Esophagus squamous epithelium (tissue), 5 donors: ENCODE results near the gene RPS6KB2. TPM values are rescaled to one million over a fixed set of nuclear protein-coding genes. Genes with fewer than 3 reads are reported as not detected.
A peak's percentile ranks its signal among the peaks of the same experiment; 100 is the strongest.

ENCODE experiments used
- DNase-seq: peaks from one replicate; lab custom pipeline; 2025; lab: John Stamatoyannopoulos, UW
- H3K27ac ChIP-seq, 4 donors: fragments of 200-600 bp; sonication (generic); one replicate each; pipeline ENCODE4 v1.5.1; 2016 to 2019; ENCODE audit warnings: mild to moderate bottlenecking in 1 of 4
- H3K27me3 ChIP-seq, 4 donors: fragments of 200-600 bp; sonication (generic); 1 replicate in 3 of 4; 2 replicates in 1 of 4; pipeline versions ENCODE4 v1.5.1 to v1.6.0; 2017 to 2021; ENCODE audit warnings: antibody characterized with exemption in 1 of 4
- H3K36me3 ChIP-seq, 3 donors: fragments of 200-600 bp; sonication (generic); one replicate each; pipeline ENCODE4 v1.5.1; 2016 to 2019
- H3K4me1 ChIP-seq, 3 donors: fragments of 200-600 bp; sonication (generic); one replicate each; pipeline ENCODE4 v1.5.1; 2017 to 2019
- H3K4me3 ChIP-seq, 4 donors: fragments of 200-600 bp; sonication (generic); 1 replicate in 3 of 4; 2 replicates in 1 of 4; pipeline ENCODE4 v1.5.1; 2016 to 2019; ENCODE audit warnings: mild to moderate bottlenecking in 2 of 4, moderate library complexity in 1 of 4
- H3K9me3 ChIP-seq, 3 donors: fragments of 200-600 bp; sonication (generic); one replicate each; pipeline ENCODE4 v1.5.1; 2016 to 2019
- CTCF ChIP-seq, 6 experiments: fragments of 450-650 bp in 4 of 6; fragments of 200-600 bp in 2 of 6; sonication (generic) in 2 of 6; IDR thresholded peaks; one replicate each; pipeline ENCODE4 v1.5.1; 2016 to 2019; ENCODE audit warnings: antibody characterized with exemption in 6 of 6, mild to moderate bottlenecking in 4 of 6, moderate library complexity in 4 of 6
- POLR2A ChIP-seq, 4 donors: fragments of 450-650 bp; IDR thresholded peaks; one replicate each; pipeline ENCODE4 v1.6.1; 2017; ENCODE audit warnings: antibody characterized with exemption in 4 of 4, mild to moderate bottlenecking in 4 of 4, moderate library complexity in 3 of 4
- WGBS, 2 donors: methylation state at CpG; one replicate each; pipeline ENCODE4 v1.1.5; 2018; 5-methylcytosine and 5-hydroxymethylcytosine counted together
- intact Hi-C: fragments of 100-400 bp; cut with DNase I; formaldehyde crosslinking; loops from one replicate; pipeline ENCODE4 v1.15.0; 2022
- total RNA-seq, 4 donors: library from RNA; depleted of rRNA; stranded (reverse); fragments of >200 nt; gene quantifications; one replicate each; pipeline ENCODE4 v1.1.0, GENCODE V29; 2016
- donor health status: DM: yes; HTN: yes; CAD: no.

RPS6KB2 gene
- total RNA-seq, 4 donors from 2014 or later, result 67.5 to 121 (median 113) TPM

- Histone ChIP-seq H3K4me3 (no peak overlapping the region), H3K9me3 (no peaks in the 10 kb centered on the region), H3K27ac (no peak overlapping the region), H3K27me3 (no peaks in the 10 kb centered on the region), H3K36me3 (peaks cover 19 to 57% (median 27%) of the 10 kb centered on the region in 3 donors), H3K4me1 (peaks cover 18 to 73% (median 23%) of the 10 kb centered on the region in 3 donors)
- DNase-seq, result no peak
- 73 to 85% methylated on average over 3 to 4 of the region's 5 CpGs for WGBS, 2 donors
- TF ChIP-seq CTCF (IDR thresholded peaks at IDR 0.05) (no peak), POLR2A (IDR thresholded peaks at IDR 0.05) (no peak)
- intact Hi-C loops, result no loop called here
Measured at GRCh38 chr11:67393990-67394389, 34.3 kb upstream of the RPS6KB2 start.

DNA sequence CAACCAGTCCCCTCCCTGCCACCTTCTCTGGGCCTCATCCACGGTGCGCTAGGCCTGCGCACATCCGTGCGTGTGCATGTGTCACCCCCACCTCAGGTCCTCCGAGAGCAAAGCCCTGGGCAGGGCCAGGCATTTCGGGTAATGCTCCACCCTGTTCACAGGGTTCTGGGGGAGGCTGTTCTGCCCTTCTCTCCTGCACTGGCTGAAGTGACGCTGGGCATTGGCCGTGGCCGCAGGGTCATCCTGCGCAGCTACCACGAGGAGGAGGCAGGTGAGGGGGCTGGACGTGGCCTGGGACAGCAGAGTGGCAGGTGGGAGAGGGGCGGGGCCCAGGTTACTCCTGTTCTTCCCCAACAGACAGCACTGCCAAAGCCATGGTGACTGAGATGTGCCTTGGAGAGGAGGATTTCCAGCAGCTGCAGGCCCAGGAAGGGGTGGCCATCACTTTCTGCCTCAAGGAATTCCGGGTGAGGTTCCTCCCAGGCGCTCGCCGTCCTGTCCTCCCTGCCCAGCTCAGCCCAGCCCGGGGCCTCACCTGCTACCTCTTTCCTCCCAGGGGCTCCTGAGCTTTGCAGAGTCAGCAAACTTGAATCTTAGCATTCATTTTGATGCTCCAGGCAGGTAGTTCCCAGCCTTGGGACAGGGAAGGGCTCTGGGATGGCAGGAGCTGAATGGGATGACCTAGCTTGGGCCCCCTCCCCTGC lies 32.6 kb upstream of the RPS6KB2 start:
- DNase-seq, result no peak
- TF ChIP-seq CTCF (IDR thresholded peaks at IDR 0.05) (no peak), POLR2A (IDR thresholded peaks at IDR 0.05) (no peak)
- Histone ChIP-seq H3K4me3 (no peak overlapping the region), H3K27me3 (no peaks in the 10 kb centered on the region), H3K4me1 (peaks cover 27 to 77% (median 33%) of the 10 kb centered on the region in 3 donors), H3K9me3 (no peaks in the 10 kb centered on the region), H3K36me3 (peaks cover 27 to 74% (median 27%) of the 10 kb centered on the region in 3 donors), H3K27ac (no peak overlapping the region)
- intact Hi-C loops, result no loop called here
- 79 to 100% methylated on average over 1 to 17 of the region's 19 CpGs for WGBS, 2 donors

DNA sequence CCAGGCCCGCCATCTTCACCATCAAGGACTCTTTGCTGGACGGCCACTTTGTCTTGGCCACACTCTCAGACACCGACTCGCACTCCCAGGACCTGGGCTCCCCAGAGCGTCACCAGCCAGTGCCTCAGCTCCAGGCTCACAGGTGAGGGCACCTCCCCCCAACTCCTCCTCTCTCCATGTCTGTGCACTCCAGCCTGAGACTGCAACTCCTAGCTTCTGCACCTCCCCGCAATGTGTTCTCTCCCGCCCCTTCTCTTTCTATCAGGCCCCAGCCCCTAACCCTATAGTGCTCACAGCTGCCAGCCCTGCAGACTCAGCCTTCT lies 32.1 kb upstream of the RPS6KB2 start:
- 86 to 88% methylated on average over 6 of the region's 7 CpGs for WGBS, 2 donors
- TF ChIP-seq POLR2A (IDR thresholded peaks at IDR 0.05) (no peak), CTCF (IDR thresholded peaks at IDR 0.05) (no peak)
- Histone ChIP-seq H3K27ac (no peak overlapping the region), H3K4me1 (peaks cover 30 to 77% (median 31%) of the 10 kb centered on the region in 3 donors), H3K27me3 (no peaks in the 10 kb centered on the region), H3K36me3 (peaks cover 27 to 74% (median 27%) of the 10 kb centered on the region in 3 donors), H3K4me3 (no peak overlapping the region), H3K9me3 (no peaks in the 10 kb centered on the region)
- intact Hi-C loops, result no loop called here
- no peak for DNase-seq

- 43 to 59% methylated on average over 7 to 8 of the region's 13 CpGs for whole genome bisulfite sequencing, 2 donors
- TF ChIP-seq POLR2A (IDR thresholded peaks at IDR 0.05) (no peak), CTCF (IDR thresholded peaks at IDR 0.05) (no peak)
- DNase-seq, result no peak
- Histone ChIP-seq H3K9me3 (no peaks in the 10 kb centered on the region), H3K27me3 (no peaks in the 10 kb centered on the region), H3K4me1 (peaks cover 29 to 75% (median 31%) of the 10 kb centered on the region in 3 donors), H3K27ac (peak overlapping the region in 1 of 4 donors; percentile 4), H3K4me3 (no peak overlapping the region), H3K36me3 (peaks cover 27 to 74% (median 27%) of the 10 kb centered on the region in 3 donors)
- intact Hi-C loops, result no loop called here
Measured at GRCh38 chr11:67396587-67397389, 31.5 kb upstream of the RPS6KB2 start.

- H3K27me3 ChIP-seq, result no peaks in the 10 kb centered on the region
- H3K4me3 ChIP-seq, result no peak overlapping the region
- intact Hi-C loops, result no loop called here
- H3K27ac ChIP-seq, result no peak overlapping the region
- WGBS, 2 donors, result 71 to 79% methylated on average over 2 to 6 of the region's 6 CpGs
- DNase-seq, result no peak
- H3K4me1 ChIP-seq, result peaks cover 31 to 76% (median 32%) of the 10 kb centered on the region in 3 donors
- TF ChIP-seq CTCF (IDR thresholded peaks at IDR 0.05), result no peak
- TF ChIP-seq POLR2A (IDR thresholded peaks at IDR 0.05), result no peak
- H3K36me3 ChIP-seq, result peaks cover 27 to 74% (median 27%) of the 10 kb centered on the region in 3 donors
- H3K9me3 ChIP-seq, result no peaks in the 10 kb centered on the region
Measured at GRCh38 chr11:67397536-67397935, 30.8 kb upstream of the RPS6KB2 start.
